Mesenchymal stem cell (in vitro differentiated cells and primary cell): ENCODE results near the gene SC5D.

Source experiments
- DNase-seq: peaks from one replicate; pipeline ENCODE4 v3.0.0-alpha.2; 2013
- H2AFZ ChIP-seq: one replicate; pipeline ENCODE4 v1.6.1; 2013; ENCODE audit warnings: low read depth, mild to moderate bottlenecking, control low read depth, inconsistent platforms, low read length, moderate library complexity
- H2AK5ac ChIP-seq: 2 replicates; pipeline ENCODE4 v1.6.1; 2013; ENCODE audit warnings: low read length, moderate library complexity, mild to moderate bottlenecking, inconsistent platforms; ENCODE audit not compliant: severe bottlenecking
- H2BK120ac ChIP-seq: one replicate; pipeline ENCODE4 v1.6.1; 2013; ENCODE audit warnings: low read depth, mild to moderate bottlenecking, inconsistent platforms, low read length, moderate library complexity
- H2BK12ac ChIP-seq, 2 experiments: one replicate each; pipeline ENCODE4 v1.6.1; 2013; ENCODE audit warnings: inconsistent platforms in 2 of 2, low read length in 2 of 2, mild to moderate bottlenecking in 2 of 2, moderate library complexity in 2 of 2, control low read depth in 1 of 2
- H2BK15ac ChIP-seq: one replicate; pipeline ENCODE4 v1.6.1; 2013; ENCODE audit warnings: mild to moderate bottlenecking, low read depth, inconsistent platforms; ENCODE audit not compliant: poor library complexity, severe bottlenecking
- H2BK5ac ChIP-seq: 2 replicates; pipeline ENCODE4 v1.6.1; 2013; ENCODE audit warnings: low read depth, mild to moderate bottlenecking, low read length, control low read depth, inconsistent platforms; ENCODE audit not compliant: poor library complexity, severe bottlenecking
- H3K14ac ChIP-seq, 2 experiments: one replicate each; pipeline ENCODE4 v1.6.1; 2013; ENCODE audit warnings: inconsistent platforms in 2 of 2, low read length in 2 of 2, control low read depth in 1 of 2, mild to moderate bottlenecking in 1 of 2, moderate library complexity in 1 of 2
- H3K18ac ChIP-seq, 2 experiments: one replicate each; pipeline ENCODE4 v1.6.1; 2013; ENCODE audit warnings: inconsistent platforms in 2 of 2, low read length in 2 of 2, control low read depth in 1 of 2, low read depth in 1 of 2, mild to moderate bottlenecking in 1 of 2
- H3K23ac ChIP-seq, 2 experiments: one replicate each; pipeline ENCODE4 v1.6.1; 2013; ENCODE audit warnings: inconsistent platforms in 2 of 2, low read length in 2 of 2, mild to moderate bottlenecking in 2 of 2, moderate library complexity in 2 of 2, control low read depth in 1 of 2
- H3K27ac ChIP-seq: 2 replicates; pipeline ENCODE4 v1.5.1; 2013; ENCODE audit warnings: mild to moderate bottlenecking, moderate library complexity, low read length, control low read depth, inconsistent platforms; ENCODE audit not compliant: poor library complexity, severe bottlenecking
- H3K27me3 ChIP-seq, 2 experiments: 2 replicates each; pipeline versions ENCODE4 v1.6.1 to v1.7.0; 2013; ENCODE audit warnings: low read length in 2 of 2, mild to moderate bottlenecking in 2 of 2, moderate library complexity in 2 of 2, control low read depth in 1 of 2, inconsistent platforms in 1 of 2; ENCODE audit not compliant: control insufficient read depth in 1 of 2, insufficient read depth in 1 of 2
- H3K36me3 ChIP-seq, 2 experiments: 2 replicates each; pipeline versions ENCODE4 v1.6.1 to v1.7.0; 2013; ENCODE audit warnings: low read length in 2 of 2, control low read depth in 1 of 2, inconsistent platforms in 1 of 2, low read depth in 1 of 2, mild to moderate bottlenecking in 1 of 2; ENCODE audit not compliant: insufficient read depth in 2 of 2, control insufficient read depth in 1 of 2
- H3K4ac ChIP-seq, 2 experiments: one replicate each; pipeline ENCODE4 v1.6.1; 2013; ENCODE audit warnings: inconsistent platforms in 2 of 2, low read length in 2 of 2, mild to moderate bottlenecking in 2 of 2, moderate library complexity in 2 of 2, control low read depth in 1 of 2, low read depth in 1 of 2
- H3K4me1 ChIP-seq: 2 replicates; pipeline ENCODE4 v1.6.1; 2013; ENCODE audit warnings: low read depth, low read length, control low read depth; ENCODE audit not compliant: control insufficient read depth, insufficient read depth
- H3K4me2 ChIP-seq: 2 replicates; pipeline ENCODE4 v1.6.1; 2013; ENCODE audit warnings: low read length, mild to moderate bottlenecking, inconsistent platforms; ENCODE audit not compliant: poor library complexity, severe bottlenecking
- H3K4me3 ChIP-seq, 2 experiments: 2 replicates each; pipeline versions ENCODE4 v1.5.1 to v1.7.0; 2013; ENCODE audit warnings: low read length in 2 of 2, mild to moderate bottlenecking in 2 of 2, control low read depth in 1 of 2, low read depth in 1 of 2; ENCODE audit not compliant: insufficient read depth in 1 of 2
- H3K79me1 ChIP-seq: replicated peaks from 2 replicates; pipeline ENCODE4 v1.6.1; 2013; ENCODE audit warnings: mild to moderate bottlenecking, control low read depth, low read length, inconsistent platforms; ENCODE audit not compliant: poor library complexity, severe bottlenecking
- H3K9ac ChIP-seq: 2 replicates; pipeline ENCODE4 v1.7.0; 2013; ENCODE audit warnings: mild to moderate bottlenecking, low read length, moderate library complexity
- H3K9me3 ChIP-seq: 2 replicates; pipeline ENCODE4 v1.7.0; 2013; ENCODE audit warnings: mild to moderate bottlenecking, low read length; ENCODE audit not compliant: control insufficient read depth
- H4K8ac ChIP-seq: one replicate; pipeline ENCODE4 v1.6.1; 2013; ENCODE audit warnings: inconsistent platforms, mild to moderate bottlenecking, low read length, moderate library complexity
- H4K91ac ChIP-seq: one replicate; pipeline ENCODE4 v1.6.1; 2013; ENCODE audit warnings: mild to moderate bottlenecking, low read length, inconsistent platforms
- WGBS: methylation state at CpG from one replicate; pipeline ENCODE4 v1.1.7; 2013; ENCODE audit warnings: mixed read lengths; 5-methylcytosine and 5-hydroxymethylcytosine counted together

The SC5D gene

DNA sequence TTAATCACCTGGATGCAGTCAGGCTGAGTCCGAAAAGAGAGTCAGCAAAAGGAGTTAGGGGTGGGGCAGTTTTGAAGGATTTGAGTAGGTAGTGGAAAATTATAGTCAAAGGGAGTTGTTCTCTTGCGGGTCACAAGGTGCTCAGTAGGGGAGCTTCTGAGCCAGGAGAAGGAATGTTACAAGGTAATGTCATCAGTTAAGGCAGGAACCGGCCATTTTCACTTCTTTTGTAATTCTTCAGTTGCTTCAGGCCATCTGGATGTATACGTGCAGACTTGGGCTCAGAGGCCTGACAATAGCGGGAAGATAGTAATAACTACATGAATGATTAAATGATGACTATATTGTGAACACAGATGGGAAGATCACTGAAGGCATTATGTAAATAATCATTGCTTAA lies 6.2 kb downstream of the SC5D start:
- H3K14ac ChIP-seq, result no peak overlapping the region
- no peak overlapping the region for H2BK12ac ChIP-seq
- H3K36me3 ChIP-seq, result peaks cover 0 to 17% of the 10 kb centered on the region in 2 experiments
- H3K27me3 ChIP-seq, result no peaks in the 10 kb centered on the region
- no peak overlapping the region for H3K4me2 ChIP-seq
- H3K23ac ChIP-seq, result no peak overlapping the region
- H2AK5ac ChIP-seq, result no peak overlapping the region
- no peak overlapping the region for H3K4ac ChIP-seq
- H4K91ac ChIP-seq, result no peak overlapping the region
- H3K79me1 ChIP-seq, result peaks cover 28% of the 10 kb centered on the region
- 84% methylated on average over 5 of the region's 5 CpGs for WGBS
- H2BK120ac ChIP-seq, result no peak overlapping the region
- no peak overlapping the region for H3K27ac ChIP-seq
- H4K8ac ChIP-seq, result no peak overlapping the region
- no peak for DNase-seq
- H2AFZ ChIP-seq, result no peak overlapping the region
- H3K4me3 ChIP-seq, result no peak overlapping the region
- no peak overlapping the region for H2BK5ac ChIP-seq
- H3K9ac ChIP-seq, result no peak overlapping the region
- H2BK15ac ChIP-seq, result no peak overlapping the region
- no peaks in the 10 kb centered on the region for H3K9me3 ChIP-seq
- H3K4me1 ChIP-seq, result no peaks in the 10 kb centered on the region
- H3K18ac ChIP-seq, result no peak overlapping the region

DNA sequence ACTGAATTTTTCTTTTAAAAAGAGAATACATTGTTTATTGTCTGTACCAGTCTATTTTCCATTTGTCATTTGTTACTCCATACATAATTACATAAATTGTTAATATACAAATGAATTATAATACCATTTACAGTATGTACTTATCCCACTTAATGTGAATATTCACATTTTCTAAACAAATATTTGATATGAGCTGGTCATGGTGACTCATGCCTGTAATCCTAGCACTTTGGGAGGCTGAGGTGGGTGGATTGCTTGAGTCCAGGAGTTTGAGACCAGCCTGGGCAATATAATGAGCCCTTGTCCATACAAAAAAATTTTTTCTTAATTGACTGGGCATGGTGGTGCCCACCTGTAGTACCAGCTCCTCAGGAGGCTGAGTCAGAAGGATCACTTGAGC lies 6.8 kb downstream of the SC5D start:
- H3K4me1 ChIP-seq, result no peaks in the 10 kb centered on the region
- no peak for DNase-seq
- H2BK12ac ChIP-seq, result no peak overlapping the region
- H3K4ac ChIP-seq, result no peak overlapping the region
- H2AK5ac ChIP-seq, result no peak overlapping the region
- H3K4me3 ChIP-seq, result no peak overlapping the region
- no peak overlapping the region for H3K27ac ChIP-seq
- no peak overlapping the region for H3K23ac ChIP-seq
- no peaks in the 10 kb centered on the region for H3K9me3 ChIP-seq
- H2BK15ac ChIP-seq, result no peak overlapping the region
- no peak overlapping the region for H4K91ac ChIP-seq
- H2BK120ac ChIP-seq, result no peak overlapping the region
- no peak overlapping the region for H2BK5ac ChIP-seq
- no peak overlapping the region for H3K14ac ChIP-seq
- no peak overlapping the region for H3K9ac ChIP-seq
- no peak overlapping the region for H3K18ac ChIP-seq
- peaks cover 28% of the 10 kb centered on the region for H3K79me1 ChIP-seq
- H3K36me3 ChIP-seq, result peaks cover 0 to 24% of the 10 kb centered on the region in 2 experiments
- H3K4me2 ChIP-seq, result no peak overlapping the region
- H4K8ac ChIP-seq, result no peak overlapping the region
- H2AFZ ChIP-seq, result no peak overlapping the region
- H3K27me3 ChIP-seq, result no peaks in the 10 kb centered on the region

DNA sequence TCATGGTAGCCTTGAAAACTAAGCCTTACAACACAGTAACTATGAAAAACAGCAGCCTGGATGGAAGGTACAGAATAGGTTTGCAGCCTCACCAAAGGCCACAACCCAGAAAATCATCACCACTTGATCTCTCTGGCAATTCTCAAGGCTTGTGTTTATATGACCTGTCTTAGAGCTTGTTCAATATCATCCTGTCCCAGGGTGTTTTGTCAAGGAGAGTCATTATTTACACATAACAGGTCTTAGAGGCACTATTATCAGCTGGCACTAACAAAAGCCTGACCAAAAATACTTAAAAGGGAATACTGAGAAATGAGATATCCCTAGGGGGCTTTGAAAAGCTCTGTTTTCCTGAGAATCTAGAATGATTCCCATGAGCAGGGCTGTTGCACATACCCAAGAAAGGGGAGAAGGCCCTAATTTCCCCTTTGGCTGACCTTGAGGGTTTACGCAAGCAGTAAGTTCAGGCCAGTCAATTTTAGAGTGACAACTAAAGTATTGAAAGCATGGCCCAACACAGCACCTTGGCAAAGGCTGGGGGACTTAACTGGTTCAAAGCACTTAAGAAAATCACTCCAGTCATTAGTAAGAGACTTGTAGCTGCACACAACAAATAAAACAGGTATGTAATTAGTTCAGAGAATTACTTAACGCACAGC lies 7.9 kb downstream of the SC5D start:
- H3K27me3 ChIP-seq, result no peaks in the 10 kb centered on the region
- no peak overlapping the region for H2AFZ ChIP-seq
- H3K9ac ChIP-seq, result no peak overlapping the region
- DNase-seq, result peak; percentile 31
- no peak overlapping the region for H2BK120ac ChIP-seq
- H3K36me3 ChIP-seq, result peaks cover 3 to 33% of the 10 kb centered on the region in 2 experiments
- no peak overlapping the region for H2BK5ac ChIP-seq
- no peak overlapping the region for H2BK15ac ChIP-seq
- peak overlapping the region; percentile 28 for H4K8ac ChIP-seq
- H3K27ac ChIP-seq, result no peak overlapping the region
- H3K79me1 ChIP-seq, result peaks cover 28% of the 10 kb centered on the region
- no peak overlapping the region for H2BK12ac ChIP-seq
- 94% methylated on average over 2 of the region's 2 CpGs for WGBS
- no peak overlapping the region for H3K4me3 ChIP-seq
- H3K4me2 ChIP-seq, result no peak overlapping the region
- no peaks in the 10 kb centered on the region for H3K9me3 ChIP-seq
- H3K4ac ChIP-seq, result peak overlapping the region in 1 of 2 experiments; percentile 21
- no peak overlapping the region for H3K14ac ChIP-seq
- H2AK5ac ChIP-seq, result no peak overlapping the region
- H3K4me1 ChIP-seq, result no peaks in the 10 kb centered on the region
- H4K91ac ChIP-seq, result no peak overlapping the region
- H3K23ac ChIP-seq, result no peak overlapping the region
- no peak overlapping the region for H3K18ac ChIP-seq

DNA sequence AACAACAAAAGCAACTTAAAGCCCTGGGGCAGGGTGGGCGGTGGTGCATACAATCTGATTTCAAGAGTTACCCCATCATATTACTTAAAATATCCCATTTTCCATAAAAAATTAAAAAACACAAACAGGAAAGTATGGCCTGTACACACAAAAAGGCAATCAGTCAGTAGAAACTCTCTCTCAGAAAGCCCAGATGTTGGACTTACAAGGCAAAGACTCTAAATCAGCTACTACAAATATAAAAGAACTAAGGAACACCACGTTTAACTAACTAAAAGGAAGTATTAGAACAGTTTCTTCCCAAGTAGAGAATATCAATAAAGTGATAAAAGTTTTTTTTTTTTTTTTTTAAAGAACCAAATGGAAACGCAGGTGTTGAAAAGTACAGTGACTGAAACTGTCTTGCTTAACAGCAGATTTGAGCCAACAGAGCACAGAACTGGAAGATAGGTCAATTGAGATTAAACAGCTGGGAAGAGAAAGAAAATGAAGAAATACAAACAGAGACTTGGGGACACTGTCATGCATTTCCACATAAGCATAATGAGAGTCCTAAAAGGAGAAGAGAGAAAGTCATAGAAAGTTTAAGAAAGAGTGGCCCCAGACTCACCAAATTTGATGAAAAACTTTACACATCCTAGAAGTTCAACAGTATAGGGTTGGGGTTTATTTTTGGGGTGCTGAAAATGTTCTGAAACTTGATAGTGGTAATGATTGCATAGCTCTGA lies 8.6 kb downstream of the SC5D start:
- Histone ChIP-seq H2BK12ac (no peak overlapping the region), H4K8ac (peak overlapping the region; percentile 28), H3K4ac (no peak overlapping the region), H2AK5ac (no peak overlapping the region), H3K23ac (no peak overlapping the region), H2BK15ac (no peak overlapping the region), H3K9ac (no peak overlapping the region), H3K79me1 (peaks cover 25% of the 10 kb centered on the region), H3K14ac (no peak overlapping the region), H2BK120ac (no peak overlapping the region), H3K4me2 (no peak overlapping the region), H3K18ac (no peak overlapping the region), H3K4me3 (no peak overlapping the region), H3K36me3 (peaks cover 3 to 36% of the 10 kb centered on the region in 2 experiments), H3K4me1 (no peaks in the 10 kb centered on the region), H3K9me3 (no peaks in the 10 kb centered on the region), H2BK5ac (no peak overlapping the region), H2AFZ (no peak overlapping the region), H4K91ac (no peak overlapping the region), H3K27ac (no peak overlapping the region), H3K27me3 (no peaks in the 10 kb centered on the region)
- 98% methylated on average over 2 of the region's 3 CpGs for WGBS
- peak; percentile 27 for DNase-seq
